OCI-LY7 (cell line): Measurements from ENCODE around the gene CCDC134.

Source experiments
- CTCF ChIP-seq: fragments of 200-600 bp; sonication (generic); conservative IDR thresholded peaks from 2 replicates; pipeline ENCODE4 v1.5.1; 2014; ENCODE audit warnings: mild to moderate bottlenecking, antibody characterized with exemption, low read length, moderate library complexity, mixed read lengths
- EZH2phosphoT487 ChIP-seq: fragments of 200-600 bp; sonication (generic); IDR thresholded peaks from 2 replicates; pipeline ENCODE4 v1.6.1; 2018; ENCODE audit warnings: low read depth, borderline replicate concordance, mild to moderate bottlenecking, mixed run types, antibody characterized with exemption, low read length, moderate library complexity, mixed read lengths

- TF ChIP-seq CTCF (no peak), EZH2phosphoT487 (no peak)
These were observed 24.5 kb upstream of the CCDC134 start for GRCh38 chr22:41775976-41776375.
